ENCODE results near the gene VASP.

Gene VASP

DNA sequence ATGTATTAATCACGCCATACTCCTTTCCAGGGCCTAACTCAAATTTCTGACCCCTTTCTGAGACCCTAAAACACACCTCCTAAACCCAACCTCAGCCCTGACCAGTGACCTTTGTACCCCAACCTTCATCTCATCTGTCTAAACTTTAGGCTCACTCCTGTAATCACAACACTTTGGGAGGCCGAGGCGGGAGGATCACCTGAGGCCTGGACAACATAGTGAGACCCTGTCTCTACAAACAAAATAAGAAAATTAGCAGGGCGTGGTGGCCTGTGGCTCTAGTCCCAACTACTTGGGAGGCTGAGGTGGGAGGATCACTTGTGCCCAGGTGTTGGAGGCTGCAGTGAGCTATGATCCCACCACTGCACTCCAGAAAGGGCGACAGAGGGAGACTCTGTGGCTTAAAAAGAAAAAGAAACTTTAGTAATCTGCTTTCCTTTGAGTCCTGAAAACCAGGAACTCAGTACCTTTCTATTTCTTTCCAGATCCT is 15.1 kb upstream of the VASP start:
- Histone ChIP-seq H3K4me2 (ENCODE audit: low read depth, low read length) (peak overlapping the region; percentile 88; the same call in 1 of the 2 replicates), H3K79me2 (ENCODE audit: low read length) (no peaks in the 10 kb centered on the region), H4K20me1 (ENCODE audit: insufficient read depth, low read length) (no peaks in the 10 kb centered on the region), H3K4me1 (ENCODE audit: low read length) (peaks cover 8% of the 10 kb centered on the region), H3K9me3 (replicated peaks; ENCODE audit: insufficient read depth, low read length) (no peaks in the 10 kb centered on the region), H3K9me2 (replicated peaks; ENCODE audit: insufficient read depth, low read length) (no peaks in the 10 kb centered on the region), H3K36me3 (replicated peaks; ENCODE audit: insufficient read depth, low read length) (no peaks in the 10 kb centered on the region), H3K4me3 (ENCODE audit: low read length) (peak overlapping the region; percentile 46), H3K9ac (ENCODE audit: low read length) (no peak overlapping the region), H2AFZ (ENCODE audit: low read length) (no peak overlapping the region), H3K27ac (ENCODE audit: low read length) (no peak overlapping the region), H3F3A (ENCODE audit: insufficient read depth, low read length) (no peaks in the 10 kb centered on the region), H3K27me3 (replicated peaks; ENCODE audit: insufficient read depth, low read length) (peaks cover 62% of the 10 kb centered on the region)
- TF ChIP-seq EZH2 (optimal IDR thresholded peaks at IDR 0.05; ENCODE audit: low read depth, low read length), result no peak
- TF ChIP-seq, protein P1, sequence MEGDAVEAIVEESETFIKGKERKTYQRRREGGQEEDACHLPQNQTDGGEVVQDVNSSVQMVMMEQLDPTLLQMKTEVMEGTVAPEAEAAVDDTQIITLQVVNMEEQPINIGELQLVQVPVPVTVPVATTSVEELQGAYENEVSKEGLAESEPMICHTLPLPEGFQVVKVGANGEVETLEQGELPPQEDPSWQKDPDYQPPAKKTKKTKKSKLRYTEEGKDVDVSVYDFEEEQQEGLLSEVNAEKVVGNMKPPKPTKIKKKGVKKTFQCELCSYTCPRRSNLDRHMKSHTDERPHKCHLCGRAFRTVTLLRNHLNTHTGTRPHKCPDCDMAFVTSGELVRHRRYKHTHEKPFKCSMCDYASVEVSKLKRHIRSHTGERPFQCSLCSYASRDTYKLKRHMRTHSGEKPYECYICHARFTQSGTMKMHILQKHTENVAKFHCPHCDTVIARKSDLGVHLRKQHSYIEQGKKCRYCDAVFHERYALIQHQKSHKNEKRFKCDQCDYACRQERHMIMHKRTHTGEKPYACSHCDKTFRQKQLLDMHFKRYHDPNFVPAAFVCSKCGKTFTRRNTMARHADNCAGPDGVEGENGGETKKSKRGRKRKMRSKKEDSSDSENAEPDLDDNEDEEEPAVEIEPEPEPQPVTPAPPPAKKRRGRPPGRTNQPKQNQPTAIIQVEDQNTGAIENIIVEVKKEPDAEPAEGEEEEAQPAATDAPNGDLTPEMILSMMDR (IDR thresholded peaks at IDR 0.05; ENCODE audit: low read length), result no peak
- no peak for TF ChIP-seq EZH2phosphoT487 (IDR thresholded peaks at IDR 0.05; ENCODE audit: low read length)
- DNase-seq, result no peak

DNA sequence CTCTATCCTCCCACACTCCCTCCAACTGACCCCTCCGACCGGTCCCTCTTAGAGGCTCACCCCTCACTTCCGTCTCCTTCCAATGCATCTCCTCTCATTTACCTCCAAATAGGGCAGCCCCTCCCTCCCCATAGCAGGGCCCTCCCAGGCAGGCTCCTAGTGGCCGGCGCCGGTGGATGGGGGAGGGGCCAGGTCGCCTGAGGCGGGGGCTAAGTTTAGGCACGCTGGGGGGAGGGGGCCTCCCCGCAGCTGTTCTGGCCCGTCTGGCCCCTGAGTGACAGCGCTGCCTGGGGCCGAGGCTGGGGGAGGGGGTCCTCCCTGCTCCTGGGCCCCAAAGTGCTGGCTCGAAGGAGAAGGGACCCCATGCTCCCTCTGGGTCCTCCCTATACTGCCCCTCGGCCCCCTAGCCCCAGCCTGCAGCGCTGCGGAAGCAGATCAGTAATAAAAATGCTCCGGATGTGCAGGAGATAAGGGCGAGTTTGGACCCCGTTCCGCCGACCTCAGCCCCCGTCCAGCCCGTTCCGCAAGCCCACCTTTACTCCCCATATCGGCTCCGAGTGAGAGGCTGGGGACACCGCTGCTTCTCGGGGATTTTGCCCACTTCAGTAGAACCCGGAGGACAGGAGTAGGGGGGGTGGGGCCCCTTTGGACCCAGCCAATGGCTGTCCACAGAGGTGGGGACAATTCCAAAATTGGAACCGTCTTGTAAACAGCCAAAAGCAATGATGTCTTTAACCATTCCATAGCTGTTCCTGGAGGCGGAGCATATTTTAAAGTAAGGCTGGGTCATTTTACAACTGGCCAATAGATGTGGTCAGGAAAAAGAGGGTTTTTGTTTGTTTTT is 14.4 kb upstream of the VASP start:
- Histone ChIP-seq H3K9ac (ENCODE audit: low read length) (0 out of 2 replicates have a peak overlapping the region, but pooled peaks have one; percentile 19), H3K9me3 (replicated peaks; ENCODE audit: insufficient read depth, low read length) (no peaks in the 10 kb centered on the region)

DNA sequence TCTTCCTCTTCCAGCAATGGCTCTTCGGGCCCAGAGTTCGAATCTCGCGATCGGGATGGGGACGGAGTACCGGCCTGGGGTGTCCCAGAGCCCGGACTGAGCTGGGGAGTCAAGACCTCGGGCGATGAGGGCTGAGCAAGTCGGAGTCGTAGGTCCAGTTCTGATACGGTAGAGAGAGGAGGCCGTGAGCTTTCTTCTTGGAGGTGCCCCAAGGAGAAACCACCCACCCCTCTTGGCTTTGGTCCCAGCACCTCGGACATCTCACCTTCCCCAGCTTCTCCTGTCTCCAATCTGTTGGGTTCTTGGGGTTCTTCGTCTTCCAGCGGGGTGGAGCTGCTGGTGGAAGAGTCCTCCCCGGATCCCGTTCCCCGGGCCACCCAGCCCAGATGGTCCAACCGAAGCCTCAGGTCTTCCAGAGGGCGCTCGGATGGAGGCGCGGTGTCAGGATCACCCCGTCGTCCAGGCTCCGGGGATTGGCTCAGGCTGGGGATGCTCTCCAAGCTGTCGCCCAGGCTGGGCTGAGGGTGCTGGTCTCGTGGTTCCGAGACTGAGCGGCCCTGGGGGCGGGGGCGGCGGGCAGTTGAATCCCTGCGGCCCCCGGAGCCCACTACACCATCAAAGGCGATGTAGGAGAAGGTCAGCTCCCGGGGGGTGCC is 12.9 kb upstream of the VASP start:
- no peaks in the 10 kb centered on the region for H3K9me2 ChIP-seq (replicated peaks; ENCODE audit: insufficient read depth, low read length)
- H3K4me1 ChIP-seq (ENCODE audit: low read length), result peaks cover 9% of the 10 kb centered on the region
- no peak overlapping the region for H3K27ac ChIP-seq (ENCODE audit: low read length)
- peaks cover 64% of the 10 kb centered on the region for H3K27me3 ChIP-seq (replicated peaks; ENCODE audit: insufficient read depth, low read length)
- no peaks in the 10 kb centered on the region for H3K79me2 ChIP-seq (ENCODE audit: low read length)
- no peaks in the 10 kb centered on the region for H4K20me1 ChIP-seq (ENCODE audit: insufficient read depth, low read length)
- no peaks in the 10 kb centered on the region for H3K36me3 ChIP-seq (replicated peaks; ENCODE audit: insufficient read depth, low read length)
- no peak overlapping the region for H3K4me3 ChIP-seq (ENCODE audit: low read length)
- H3K4me2 ChIP-seq (ENCODE audit: low read depth, low read length), result no peak overlapping the region
- H3F3A ChIP-seq (ENCODE audit: insufficient read depth, low read length), result no peaks in the 10 kb centered on the region; the same call in 1 of the 2 replicates
- H3K9ac ChIP-seq (ENCODE audit: low read length), result no peak overlapping the region
- H3K9me3 ChIP-seq (replicated peaks; ENCODE audit: insufficient read depth, low read length), result no peaks in the 10 kb centered on the region
- DNase-seq, result no peak
- H2AFZ ChIP-seq (ENCODE audit: low read length), result no peak overlapping the region
- TF ChIP-seq EZH2phosphoT487 (IDR thresholded peaks at IDR 0.05; ENCODE audit: low read length) (no peak), EZH2 (optimal IDR thresholded peaks at IDR 0.05; ENCODE audit: low read depth, low read length) (no peak)
- TF ChIP-seq, protein P1 (IDR thresholded peaks at IDR 0.05; ENCODE audit: low read length), result no peak

More for the DNA sequence above, 14.4 kb upstream of the VASP start:
- H3K79me2 ChIP-seq (ENCODE audit: low read length), result no peaks in the 10 kb centered on the region
- TF ChIP-seq EZH2 (optimal IDR thresholded peaks at IDR 0.05; ENCODE audit: low read depth, low read length) (no peak), EZH2phosphoT487 (IDR thresholded peaks at IDR 0.05; ENCODE audit: low read length) (no peak)
- peak overlapping the region; percentile 88 for H3K4me2 ChIP-seq (ENCODE audit: low read depth, low read length)
- peaks cover 9% of the 10 kb centered on the region for H3K4me1 ChIP-seq (ENCODE audit: low read length)
- peak overlapping the region; percentile 46 for H3K4me3 ChIP-seq (ENCODE audit: low read length)
- no peak for DNase-seq
- H3K9me2 ChIP-seq (replicated peaks; ENCODE audit: insufficient read depth, low read length), result no peaks in the 10 kb centered on the region
- H2AFZ ChIP-seq (ENCODE audit: low read length), result peak overlapping the region; percentile 57
- H3K36me3 ChIP-seq (replicated peaks; ENCODE audit: insufficient read depth, low read length), result no peaks in the 10 kb centered on the region
- H3F3A ChIP-seq (ENCODE audit: insufficient read depth, low read length), result no peaks in the 10 kb centered on the region; the same call in 1 of the 2 replicates
- no peaks in the 10 kb centered on the region for H4K20me1 ChIP-seq (ENCODE audit: insufficient read depth, low read length)
- H3K27ac ChIP-seq (ENCODE audit: low read length), result no peak overlapping the region
- H3K27me3 ChIP-seq (replicated peaks; ENCODE audit: insufficient read depth, low read length), result peaks cover 64% of the 10 kb centered on the region

Data from MM.1S (cell line).